NCI-H2227 (cell line): Measurements from ENCODE around the gene PUSL1.

Experiments used
- DNase-seq: peaks from one replicate; lab custom pipeline; 2025; ENCODE audit not compliant: unreplicated experiment; lab: John Stamatoyannopoulos, UW

Gene PUSL1

DNA sequence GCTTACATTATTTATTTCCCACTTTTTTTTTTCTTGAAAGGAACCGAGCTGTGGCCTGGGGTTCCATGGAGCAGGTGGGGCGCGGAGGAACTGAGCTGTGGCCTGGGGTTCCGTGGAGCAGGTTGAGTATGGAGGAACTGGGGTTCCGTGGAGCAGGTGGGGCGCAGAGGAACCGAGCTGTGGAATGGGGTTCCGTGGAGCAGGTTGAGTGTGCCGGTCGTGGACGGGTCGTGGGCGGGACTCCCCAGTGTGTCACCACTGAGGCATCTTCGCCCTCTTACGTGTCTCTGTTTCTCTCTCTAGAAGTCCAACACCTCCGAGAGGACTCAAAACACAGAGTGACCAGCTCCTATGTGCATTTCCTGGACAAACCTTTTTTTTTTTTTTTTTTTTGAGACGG lies 29.4 kb upstream of the PUSL1 start:
- no peak for DNase-seq

DNA sequence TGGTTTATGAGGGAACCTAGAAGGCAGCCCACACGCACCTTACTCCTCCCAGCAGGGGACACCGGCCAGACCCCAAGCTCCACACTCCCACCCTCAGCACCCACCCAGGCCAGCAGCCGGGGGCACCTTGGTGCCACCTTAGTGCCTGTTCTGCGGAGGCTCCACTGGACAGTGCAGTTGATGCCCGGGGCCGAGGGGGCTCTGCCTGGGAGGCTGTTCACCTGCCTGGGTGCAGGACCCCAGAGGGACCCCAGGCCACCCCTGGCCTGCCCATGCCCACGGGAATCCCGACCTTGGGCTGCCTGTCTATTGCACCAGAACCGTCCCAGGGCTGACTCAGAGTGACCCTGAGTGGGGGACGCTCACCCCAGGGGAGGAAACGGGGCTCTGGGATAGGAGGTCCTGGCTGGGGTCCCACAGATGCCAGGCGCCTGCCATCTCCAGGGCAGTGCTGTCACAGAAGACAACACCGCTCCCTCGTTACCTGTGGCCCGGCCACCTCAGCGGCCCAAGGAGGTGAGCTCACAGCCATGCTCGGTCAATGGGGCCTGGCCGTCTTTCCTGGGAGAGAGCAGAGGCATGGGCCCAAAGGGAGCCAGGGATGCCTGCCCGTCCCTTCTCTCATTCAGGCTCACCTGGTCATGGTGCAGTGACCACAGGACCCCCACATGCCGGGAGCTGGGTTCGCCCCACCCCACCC lies 27.5 kb upstream of the PUSL1 start:
- DNase-seq, result no peak

DNA sequence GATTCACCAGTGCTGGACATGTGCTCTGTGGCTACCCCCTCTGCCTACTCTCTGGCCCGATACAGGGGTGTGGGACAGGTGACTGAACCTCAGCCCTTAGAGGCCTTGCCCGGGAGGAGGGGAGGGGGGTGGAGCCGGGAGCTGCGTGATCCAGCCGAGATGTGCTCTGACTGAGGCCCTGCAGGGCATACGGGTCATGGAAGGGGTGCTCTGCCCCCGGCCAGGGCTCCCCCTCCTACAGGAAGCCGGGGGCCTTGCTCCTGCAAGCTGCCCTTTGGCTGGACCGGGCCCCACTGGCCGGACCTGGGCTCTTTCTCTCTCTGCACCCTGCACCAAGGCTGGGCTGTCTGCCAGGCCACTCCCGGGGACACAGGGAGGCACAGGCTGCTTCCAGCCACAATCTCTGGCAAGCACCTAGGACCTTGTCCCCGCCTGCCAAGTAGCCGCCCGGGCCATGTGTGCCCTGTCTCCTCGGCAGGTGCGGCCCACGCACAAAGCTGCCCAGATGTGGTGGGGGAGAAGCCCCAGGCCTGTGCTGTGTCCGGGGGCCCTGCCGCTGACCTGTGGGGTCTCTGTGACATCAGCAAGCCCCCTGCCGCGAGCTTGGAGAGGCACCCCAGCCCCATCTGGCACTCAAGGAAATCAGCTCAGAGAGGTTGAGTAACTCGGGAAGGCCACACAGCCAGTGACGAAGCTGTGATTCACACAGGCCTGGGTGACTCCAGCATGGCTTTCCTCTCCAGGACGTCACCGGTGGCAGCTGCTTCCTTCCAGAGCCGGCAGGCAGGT lies 26.7 kb upstream of the PUSL1 start:
- no peak for DNase-seq

DNA sequence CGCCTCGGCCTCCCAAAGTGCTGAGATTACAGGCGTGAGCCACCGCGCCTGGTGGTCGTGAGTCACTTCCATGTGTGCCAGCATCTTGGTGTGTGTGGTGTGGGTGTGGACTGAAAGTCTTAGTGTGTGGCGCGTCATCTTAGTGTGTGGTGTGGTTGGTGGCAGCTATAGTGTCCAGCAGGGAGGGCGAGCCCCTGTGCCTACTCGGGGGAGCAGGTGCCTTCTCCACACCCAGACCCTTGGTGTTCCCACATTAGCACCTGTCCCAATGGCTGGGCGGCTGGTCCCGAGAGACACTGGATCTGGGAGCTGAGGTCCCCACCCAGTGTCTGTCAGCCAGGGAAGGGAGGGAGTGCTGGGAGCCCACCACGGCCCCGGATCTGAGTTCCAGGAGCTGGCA lies 25.4 kb upstream of the PUSL1 start:
- no peak for DNase-seq

DNA sequence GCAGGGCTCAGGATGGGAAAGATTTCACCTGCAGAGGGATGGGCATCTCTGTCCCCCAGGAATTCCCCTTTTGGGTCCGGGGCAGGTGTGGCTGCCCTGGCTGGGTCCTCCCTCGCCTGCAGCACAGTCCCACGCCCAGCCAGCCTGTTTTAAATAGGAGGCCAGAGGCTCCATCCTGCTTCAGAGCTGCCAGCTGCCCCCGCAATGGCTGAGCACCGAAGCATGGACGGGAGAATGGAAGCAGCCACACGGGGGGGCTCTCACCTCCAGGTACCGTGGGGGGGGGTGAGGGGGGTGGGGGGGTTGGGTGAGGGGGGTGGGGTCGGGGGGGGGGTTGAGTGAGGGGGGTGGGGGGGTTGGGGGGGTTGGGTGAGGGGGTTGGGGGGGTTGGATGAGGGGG lies 24.6 kb upstream of the PUSL1 start:
- DNase-seq, result no peak

DNA sequence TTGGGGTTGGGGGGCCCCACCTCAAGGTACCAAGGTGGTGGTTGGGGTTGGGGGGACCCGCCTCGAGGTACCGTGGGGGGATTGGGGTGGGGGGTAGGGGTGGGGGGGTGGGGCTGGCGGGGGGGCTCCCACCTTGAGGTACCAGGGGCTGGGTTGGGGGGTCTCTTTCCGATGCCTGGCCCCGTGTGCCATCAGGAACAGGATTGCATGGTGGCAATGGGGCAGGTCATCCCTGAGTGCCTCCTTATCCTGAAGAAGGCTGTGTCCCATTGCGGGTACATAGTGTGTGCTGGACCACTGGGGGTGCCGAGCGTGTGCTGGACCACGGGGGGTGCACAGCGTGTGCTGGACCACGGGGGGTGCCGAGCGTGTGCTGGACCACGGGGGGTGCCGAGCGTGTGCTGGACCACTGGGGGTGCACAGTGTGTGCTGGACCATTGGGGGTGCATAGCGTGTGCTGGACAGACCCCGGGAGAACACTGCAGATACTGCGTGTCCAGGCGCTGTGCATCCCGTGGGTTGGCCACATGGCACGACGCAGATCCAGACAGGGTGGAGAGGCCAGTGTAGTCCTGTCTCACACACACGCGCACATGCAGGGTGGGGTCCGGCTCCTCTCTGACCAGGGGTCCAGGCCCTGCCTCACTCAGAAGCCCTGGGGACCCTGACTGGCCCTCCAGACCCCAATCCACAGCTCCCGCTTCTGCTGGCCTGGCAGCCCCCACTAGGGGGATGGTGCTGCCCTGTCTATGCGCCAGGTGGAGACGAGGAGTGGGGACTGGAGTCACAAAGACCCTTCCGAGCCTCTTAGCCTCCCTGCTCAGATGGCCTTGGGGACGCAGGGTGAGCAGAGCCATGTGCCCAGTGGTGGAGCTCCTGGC lies 23.9 kb upstream of the PUSL1 start:
- no peak for DNase-seq

DNA sequence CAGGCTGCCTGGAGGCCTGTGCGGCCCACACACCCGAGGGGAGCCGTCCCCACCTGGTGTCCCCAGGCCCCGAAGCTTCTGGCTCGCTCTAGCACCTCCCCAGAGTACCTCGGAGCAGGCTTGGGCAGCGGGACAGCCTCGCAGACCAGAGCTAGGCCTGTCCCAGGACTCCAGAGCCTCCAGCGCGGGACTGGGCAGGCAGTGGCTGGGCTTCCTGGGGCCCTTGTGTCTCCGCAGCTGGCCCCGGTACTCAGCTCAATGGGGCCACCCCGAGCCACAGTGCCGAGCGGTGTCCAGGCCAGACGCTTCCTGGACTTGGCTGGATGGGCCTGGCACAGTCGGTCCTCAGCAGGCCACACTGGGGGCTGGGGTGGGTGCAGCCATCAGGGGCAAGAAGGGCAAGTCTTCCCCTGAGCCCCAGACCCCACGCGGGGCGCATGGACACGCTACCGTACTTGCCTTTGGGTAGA lies 23.3 kb upstream of the PUSL1 start:
- DNase-seq, result no peak

DNA sequence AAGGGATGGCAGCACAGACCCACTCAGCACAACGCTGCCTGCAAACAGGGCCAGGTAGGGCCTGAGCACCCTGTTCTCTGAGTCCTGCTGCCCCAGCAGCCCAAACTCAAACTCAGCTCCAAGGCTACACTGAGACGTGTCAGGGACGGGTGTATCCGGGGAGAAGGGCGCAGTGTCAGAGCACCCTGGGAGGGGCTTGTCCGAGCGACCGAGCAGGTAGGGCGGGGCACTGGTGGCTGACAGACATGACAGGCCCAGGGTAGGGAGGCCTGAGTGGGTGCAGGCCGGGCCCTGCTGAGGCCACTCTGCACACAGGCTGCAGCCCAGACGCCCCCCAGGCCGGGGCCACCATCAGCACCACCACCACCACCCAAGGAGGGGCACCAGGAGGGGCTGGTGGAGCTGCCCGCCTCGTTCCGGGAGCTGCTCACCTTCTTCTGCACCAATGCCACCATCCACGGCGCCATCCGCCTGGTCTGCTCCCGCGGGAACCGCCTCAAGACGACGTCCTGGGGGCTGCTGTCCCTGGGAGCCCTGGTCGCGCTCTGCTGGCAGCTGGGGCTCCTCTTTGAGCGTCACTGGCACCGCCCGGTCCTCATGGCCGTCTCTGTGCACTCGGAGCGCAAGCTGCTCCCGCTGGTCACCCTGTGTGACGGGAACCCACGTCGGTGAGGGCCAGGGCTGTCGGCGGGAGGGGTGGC lies 22.6 kb upstream of the PUSL1 start:
- DNase-seq, result no peak

DNA sequence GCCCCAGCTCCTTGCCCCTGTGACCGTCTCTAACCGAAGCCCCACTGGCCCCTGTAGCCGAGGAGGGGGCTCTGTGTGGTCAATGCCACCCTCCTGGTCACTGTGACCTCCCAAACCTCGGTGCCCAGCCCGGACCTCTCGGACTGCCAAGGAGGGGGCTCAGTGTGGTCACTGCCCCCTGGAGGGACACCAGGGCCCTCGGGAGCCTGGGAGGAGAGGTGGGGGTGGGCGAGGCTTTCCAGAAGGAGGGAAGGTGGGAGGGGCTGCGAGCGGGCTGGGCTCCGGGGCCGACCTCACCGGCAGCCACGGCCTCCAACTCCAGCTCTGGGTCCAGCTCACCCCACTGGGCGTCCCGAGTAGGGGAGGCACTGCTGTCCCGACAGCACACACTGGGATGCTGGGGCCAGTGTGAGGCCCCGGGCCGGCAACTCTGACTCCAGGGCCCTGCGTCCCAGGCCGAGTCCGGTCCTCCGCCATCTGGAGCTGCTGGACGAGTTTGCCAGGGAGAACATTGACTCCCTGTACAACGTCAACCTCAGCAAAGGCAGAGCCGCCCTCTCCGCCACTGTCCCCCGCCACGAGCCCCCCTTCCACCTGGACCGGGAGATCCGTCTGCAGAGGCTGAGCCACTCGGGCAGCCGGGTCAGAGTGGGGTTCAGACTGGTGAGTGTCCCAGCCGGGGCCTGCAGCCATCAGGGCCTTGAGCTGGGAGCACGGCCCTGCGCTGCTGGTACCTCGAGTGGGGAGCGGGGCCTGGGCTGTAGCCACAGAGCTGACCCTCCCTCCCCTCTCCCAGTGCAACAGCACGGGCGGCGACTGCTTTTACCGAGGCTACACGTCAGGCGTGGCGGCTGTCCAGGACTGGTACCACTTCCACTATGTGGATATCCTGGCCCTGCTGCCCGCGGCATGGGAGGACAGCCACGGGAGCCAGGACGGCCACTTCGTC lies 21.8 kb upstream of the PUSL1 start:
- no peak for DNase-seq

DNA sequence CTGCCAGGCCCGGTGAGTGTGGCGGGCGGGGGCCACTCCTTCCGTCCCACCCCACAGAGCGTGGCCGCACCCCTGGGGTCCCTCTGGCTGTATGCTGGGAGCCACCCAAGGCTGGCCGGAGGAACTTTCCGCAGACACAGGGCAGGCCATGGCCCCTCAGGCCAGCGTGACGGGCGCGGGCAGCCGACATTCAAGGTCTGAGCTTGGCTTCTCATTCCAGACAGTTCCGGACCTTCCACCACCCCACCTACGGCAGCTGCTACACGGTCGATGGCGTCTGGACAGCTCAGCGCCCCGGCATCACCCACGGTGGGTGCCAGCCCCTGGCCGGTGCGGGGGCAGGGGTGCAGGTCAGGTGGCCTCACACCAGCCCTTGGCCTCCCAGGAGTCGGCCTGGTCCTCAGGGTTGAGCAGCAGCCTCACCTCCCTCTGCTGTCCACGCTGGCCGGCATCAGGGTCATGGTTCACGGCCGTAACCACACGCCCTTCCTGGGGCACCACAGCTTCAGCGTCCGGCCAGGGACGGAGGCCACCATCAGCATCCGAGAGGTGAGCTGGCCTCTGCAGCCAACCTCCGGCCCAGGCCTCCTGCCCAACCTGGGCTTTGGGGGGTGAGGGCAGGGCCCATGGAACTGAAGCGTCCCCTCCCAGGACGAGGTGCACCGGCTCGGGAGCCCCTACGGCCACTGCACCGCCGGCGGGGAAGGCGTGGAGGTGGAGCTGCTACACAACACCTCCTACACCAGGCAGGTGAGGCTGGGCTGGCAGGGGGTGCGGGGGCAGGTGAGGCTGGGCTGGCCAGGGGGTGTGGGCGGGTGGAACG lies 20.9 kb upstream of the PUSL1 start:
- no peak for DNase-seq

DNA sequence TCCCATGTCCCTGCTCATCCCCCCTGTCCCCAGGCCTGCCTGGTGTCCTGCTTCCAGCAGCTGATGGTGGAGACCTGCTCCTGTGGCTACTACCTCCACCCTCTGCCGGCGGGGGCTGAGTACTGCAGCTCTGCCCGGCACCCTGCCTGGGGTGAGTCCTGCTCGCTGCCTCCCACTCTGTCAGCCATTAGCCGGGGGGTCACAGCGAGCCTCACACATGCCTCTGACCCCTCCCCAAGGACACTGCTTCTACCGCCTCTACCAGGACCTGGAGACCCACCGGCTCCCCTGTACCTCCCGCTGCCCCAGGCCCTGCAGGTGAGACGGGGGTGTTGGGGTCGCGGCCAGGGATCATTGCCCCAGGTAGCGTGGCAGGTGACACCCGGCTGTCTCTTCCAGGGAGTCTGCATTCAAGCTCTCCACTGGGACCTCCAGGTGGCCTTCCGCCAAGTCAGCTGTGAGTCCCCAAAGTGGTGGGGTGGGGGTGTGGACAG lies 18.1 kb upstream of the PUSL1 start:
- DNase-seq, result peak; percentile 72

DNA sequence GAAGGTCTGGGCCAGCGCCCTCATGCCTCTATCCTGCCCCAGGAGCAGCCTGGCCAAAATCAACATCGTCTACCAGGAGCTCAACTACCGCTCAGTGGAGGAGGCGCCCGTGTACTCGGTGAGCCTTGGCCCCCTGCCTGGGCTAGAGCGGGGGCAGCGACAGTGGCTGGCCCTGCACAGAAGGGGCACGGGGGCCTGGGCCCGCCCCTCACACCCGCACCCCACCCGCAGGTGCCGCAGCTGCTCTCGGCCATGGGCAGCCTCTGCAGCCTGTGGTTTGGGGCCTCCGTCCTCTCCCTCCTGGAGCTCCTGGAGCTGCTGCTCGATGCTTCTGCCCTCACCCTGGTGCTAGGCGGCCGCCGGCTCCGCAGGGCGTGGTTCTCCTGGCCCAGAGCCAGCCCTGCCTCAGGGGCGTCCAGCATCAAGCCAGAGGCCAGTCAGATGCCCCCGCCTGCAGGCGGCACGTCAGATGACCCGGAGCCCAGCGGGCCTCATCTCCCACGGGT lies 17.3 kb upstream of the PUSL1 start:
- peak; percentile 69 for DNase-seq

DNA sequence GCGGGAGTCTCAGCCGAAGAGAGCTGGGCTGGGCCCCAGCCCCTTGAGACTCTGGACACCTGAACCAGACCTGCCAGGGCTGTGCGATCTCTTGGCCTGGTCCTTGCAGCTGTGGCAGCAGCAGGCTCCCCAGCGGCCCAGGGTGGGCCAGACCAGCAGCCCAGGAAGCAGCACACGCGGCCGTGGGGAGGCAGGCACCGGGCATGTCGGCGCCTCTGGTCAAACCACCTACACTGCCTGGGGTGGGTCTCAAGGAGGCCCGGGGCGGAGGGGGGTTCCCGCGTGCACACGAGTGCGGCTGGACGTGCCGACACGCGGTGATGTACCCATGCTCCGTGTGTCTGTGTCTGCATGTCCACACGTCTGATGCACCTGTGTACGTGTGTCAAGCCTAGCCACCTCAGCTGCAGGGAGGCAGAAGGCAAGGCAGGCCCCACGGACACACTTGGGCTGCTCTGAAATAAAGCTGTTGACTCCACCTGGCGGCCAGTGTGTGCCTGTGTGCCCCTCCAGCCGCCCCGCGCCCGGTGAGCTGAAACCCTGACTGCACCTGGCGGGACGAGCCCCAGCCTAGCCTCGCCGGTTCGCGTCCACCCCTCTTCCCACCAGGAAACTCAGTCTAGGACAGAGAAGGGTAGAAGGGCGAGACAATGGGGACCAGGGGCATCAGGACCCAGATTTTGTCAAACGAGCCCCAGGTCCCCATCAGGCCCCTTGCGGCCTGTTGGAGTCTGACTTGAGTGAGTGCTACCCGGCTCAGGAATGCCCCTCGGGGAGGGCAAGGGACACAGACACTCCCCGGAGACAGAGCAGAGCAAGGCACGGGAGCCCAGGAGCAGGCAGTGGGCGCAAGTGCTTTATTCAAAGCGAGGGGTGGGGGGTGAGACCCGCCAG lies 16.6 kb upstream of the PUSL1 start:
- peak; percentile 76 for DNase-seq

DNA sequence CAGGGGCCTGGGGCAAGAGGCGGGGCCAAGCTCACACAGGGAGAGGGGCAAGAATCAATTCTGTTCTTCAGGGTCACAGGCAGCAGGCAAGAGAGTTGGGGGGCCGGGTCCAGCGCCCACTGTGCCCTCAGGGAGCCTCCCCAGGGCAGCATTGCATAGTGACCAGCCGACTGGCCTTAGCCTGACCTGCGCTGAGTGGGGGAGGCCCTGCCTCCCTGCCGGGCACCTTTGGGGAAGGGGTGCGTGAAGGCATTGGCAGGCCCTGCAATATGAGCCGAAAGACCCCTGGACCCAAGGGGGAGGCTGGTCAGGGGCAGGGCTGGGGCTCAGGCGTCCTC lies 16.0 kb upstream of the PUSL1 start:
- no peak for DNase-seq

DNA sequence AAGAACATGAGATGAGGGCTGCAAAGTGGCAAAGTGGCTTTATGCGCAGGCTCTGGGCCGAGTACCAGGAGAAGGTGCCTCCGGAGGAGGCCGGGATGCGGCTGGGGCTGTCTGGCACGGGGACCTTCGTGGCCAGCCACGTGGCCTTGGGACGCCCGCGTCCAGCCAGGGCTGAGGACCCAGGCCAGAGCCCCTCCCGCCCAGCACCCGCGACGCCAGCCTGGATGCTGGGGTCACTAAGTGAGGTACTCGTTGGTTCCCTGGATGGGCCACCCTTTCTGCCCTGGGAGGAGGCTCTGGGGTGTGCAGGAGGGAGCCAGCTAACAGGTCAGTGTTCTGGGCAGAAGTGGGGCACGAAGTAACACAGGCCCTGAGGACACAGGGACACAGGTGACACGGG lies 15.5 kb upstream of the PUSL1 start:
- no peak for DNase-seq

DNA sequence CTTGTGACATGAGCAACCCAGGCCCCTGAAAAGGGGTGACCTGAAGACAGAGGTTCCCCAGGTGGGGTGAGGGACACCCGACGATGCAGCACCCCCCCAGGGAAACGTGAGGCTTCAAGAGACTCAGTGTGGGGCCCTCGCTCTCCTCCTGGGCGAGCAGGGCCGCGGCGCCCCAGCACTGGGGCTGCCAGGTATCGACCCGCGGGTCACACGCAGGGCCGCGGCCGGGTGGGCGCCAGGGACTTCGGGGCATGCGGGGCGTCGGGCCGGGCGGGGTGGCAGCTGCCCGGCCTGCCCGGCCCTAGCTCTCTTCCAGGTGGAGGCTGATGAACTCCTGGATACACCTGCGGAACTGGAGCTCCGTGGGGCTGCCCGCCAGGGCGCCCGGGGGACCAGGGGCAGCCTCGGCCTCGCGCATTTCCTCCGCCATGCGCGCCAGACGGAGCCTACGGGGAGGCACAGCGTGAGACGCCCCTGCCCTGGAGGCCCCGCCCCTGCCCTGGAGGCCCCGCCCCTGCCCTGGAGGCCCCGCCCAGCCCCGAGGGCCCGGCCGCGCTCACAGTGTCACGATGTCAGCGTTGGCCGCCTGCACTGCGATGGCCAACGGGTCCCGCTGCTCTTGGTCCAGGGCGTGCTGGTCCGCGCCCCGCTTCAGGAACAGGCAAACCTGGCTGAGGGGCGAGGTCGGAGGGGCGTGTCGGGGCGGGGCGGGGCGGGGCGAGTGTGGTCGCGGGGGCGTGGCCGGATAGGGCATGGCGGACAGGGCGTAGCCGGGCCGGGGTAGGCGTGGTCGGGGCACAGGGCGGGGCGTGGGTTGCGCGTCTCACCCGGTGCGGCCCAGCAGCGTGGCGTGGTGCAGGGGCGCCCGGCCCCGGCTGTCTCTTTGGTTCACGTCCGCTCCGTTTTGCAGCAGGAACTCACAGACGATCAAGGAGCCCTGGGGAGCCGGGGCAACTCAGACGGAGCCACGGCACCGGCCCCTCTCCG lies 14.8 kb upstream of the PUSL1 start:
- DNase-seq, result no peak
